Measurements from ENCODE around the gene FBXL22. TPM values are rescaled to one million over a fixed set of nuclear protein-coding genes. Genes with fewer than 3 reads are reported as not detected.

FBXL22 gene
- total RNA-seq, 1 experiment from 2014 or later: not detected

DNA sequence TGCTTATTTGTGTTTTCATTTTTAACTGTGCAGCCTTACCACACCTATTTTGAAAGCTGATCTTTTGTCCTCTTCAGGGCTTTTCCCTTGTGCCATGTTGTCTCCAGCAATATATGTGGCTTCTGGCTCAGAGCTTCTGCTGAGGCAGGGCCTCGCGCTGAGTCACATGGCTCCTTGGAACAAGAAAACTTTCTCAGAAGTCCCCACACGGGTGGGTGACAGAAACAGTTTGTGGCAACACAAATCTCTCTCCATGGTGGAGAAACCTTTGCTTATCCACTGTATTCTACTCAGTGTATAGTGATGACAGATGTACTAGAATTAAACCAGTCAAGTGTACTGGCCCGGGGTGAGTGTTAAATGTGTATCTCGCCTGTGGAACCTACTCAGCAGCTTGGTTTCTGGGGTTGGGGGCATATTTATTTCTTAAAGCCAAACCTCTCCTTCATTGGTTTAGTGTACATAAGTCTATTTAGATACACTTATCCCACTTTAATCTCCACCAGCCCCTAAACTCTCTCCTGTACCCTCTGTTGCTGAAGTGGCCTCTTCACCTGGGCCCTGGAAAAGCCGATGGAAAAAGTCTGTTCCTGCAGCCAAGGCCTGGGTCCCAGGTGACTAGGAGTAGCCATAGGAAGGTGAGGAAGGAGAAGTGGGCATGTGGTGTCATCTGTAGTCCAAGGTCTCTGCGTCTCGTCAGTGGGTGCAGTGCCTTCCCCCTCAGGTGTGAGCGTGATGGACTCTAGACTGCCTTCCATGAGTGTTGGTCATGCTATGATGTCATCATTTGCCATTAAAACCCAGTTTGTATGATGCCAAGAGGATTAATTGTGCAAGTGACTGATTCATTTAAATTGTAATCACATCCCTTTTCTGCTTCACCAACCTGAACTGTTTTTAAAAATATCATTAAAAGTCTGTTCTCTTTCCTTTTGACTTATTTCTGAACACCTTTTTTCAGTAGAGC lies 3.2 kb upstream of the FBXL22 start:
- no peak for DNase-seq (ENCODE audit: extremely low read depth, low read depth)

DNA sequence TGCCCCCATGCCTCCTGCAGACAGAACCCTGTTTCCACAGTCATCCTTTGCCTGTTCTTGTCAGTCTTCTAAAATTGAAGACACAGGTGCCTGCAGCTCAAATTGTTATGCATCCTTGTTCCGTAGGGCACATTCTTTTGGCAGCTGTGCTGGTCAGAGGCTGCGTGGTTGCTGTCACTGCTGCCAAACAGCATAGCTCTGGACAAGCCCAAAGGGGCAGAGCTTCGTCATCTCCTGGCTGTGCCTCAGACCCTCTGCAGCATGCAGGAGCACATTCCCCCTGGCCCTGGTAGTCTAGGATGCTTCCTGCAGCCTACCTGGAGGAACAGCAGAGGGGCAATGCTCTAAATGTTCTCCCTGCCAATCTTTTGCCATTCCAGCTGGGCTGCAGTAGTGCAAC lies 2.1 kb upstream of the FBXL22 start:
- DNase-seq (ENCODE audit: extremely low read depth, low read depth): no peak

DNA sequence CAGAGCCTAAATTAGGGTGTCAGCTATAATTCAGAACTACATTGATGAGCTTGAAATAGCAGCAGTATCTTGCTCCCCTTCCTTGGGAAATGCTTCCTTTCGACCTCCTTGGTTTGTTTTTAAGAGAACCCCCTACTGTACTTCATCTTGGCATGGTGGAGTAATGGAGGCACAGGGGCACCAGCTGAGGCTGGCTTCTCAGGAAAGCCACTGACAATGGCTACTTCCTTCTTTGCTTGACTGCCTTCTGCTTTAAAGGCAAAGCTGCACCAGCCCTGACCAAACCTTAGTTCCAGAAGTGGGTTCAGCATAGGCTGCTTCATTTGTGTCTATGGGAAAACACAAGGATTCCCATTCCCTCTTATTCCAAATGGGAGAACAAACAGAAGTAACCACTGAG lies 1.5 kb upstream of the FBXL22 start:
- no peak for DNase-seq (ENCODE audit: extremely low read depth, low read depth)

- DNase-seq (ENCODE audit: extremely low read depth, low read depth): no peak
These were observed 530 bp upstream of the FBXL22 start for GRCh38 chr15:63596676-63597037.

GRCh38 chr15:63597821-63598220 lies 634 bp downstream of the FBXL22 start:
- no peak for DNase-seq (ENCODE audit: extremely low read depth, low read depth)

- no peak for DNase-seq (ENCODE audit: extremely low read depth, low read depth)
These were observed 1.6 kb downstream of the FBXL22 start for GRCh38 chr15:63598473-63599400.

DNA sequence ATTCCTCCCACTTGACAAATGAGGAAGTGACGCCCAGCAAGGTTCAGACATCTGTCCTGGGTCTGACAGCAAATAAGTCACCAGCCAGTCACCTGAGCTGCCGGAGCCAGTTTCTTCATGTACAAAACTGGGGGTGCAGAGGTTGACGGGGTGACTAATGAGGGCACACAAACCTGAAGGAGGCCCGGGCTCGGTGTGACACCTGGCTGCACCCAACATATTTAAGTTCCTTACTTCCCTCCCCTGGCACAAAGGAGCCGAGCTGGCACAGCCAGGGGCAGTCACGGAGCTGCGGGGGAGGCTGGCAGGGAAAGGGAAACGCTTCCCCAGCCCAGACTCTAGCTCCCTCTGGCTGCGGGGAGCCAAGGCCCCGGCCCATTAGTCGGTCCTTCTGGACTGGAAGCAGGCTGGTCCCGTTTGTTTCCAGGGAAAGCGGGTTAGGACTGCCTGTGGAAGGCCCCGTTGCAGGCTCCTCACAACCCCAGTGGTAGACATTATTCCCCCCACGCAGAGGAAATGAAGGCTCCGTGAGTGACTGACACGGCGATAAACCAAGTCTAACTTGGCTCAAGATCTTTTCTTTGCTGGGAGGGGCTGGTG lies 2.3 kb downstream of the FBXL22 start:
- peak; percentile 20 for DNase-seq (ENCODE audit: extremely low read depth, low read depth)

DNA sequence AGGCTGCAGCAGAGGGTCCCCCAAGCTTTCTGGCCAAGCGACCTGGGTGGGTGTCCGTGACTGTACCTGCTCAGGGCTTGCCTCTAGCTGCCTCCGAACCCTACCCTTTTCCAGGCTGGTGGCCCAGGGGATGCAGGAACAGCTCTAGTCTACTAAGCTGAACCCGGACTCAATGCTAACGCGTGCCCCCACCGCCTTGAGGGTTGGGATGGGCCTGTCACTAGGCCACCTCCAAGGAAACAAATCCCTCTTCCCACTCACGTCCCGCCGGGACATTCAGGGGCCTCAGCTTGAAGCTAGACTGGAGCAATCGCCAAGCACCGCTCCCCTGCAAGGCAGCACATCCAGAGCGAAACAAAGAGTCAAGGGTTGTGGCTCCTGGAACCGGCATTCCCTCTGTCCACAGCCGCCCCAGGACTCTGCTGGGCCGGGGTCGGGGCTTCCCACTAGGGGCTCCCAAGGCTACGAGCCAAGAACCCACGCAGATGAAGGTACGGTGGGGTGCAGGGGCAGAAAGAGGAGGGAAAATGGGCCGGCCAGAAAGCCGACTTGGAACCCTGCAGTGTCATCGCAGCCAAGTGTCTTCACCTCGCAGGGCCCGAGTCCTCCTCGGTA lies 2.9 kb downstream of the FBXL22 start:
- DNase-seq (ENCODE audit: extremely low read depth, low read depth): peak; percentile 8

GRCh38 chr15:63600616-63601025 lies 3.4 kb downstream of the FBXL22 start:
- peak; percentile 88 for DNase-seq (ENCODE audit: extremely low read depth, low read depth)

DNA sequence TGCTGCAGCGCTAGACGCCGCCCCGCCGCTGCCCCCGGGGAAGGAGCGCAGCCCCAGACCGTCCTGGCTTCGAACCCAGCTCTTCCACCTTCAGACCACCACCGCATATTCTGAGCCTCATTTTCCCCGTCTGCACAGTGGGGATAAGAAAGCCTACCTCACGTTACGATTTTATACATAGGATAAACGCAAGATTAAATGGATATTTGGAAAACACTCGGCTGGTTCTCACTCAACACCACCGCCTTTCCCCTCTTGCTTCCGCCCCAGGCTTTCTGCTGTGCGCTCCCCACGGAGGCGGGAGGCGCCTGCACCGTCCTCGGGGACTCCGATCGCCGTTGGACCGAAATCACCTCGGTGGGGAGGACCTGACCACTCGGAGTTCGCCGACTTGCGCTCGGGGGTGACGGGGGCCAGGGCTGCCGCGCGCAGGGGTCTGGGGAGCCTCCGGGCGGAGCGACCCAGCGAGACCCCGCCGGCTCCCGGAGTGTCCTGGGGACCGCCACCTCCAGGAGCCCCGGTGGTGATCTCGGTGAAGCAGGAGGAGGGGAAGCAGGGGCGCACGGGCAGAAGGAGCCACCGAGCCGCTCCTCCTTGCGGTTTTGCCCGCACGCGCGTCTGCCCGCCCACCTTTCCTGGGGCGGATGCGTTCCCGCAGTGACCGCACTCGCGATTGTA lies 4.0 kb downstream of the FBXL22 start:
- DNase-seq (ENCODE audit: extremely low read depth, low read depth): peak; percentile 7

DNA sequence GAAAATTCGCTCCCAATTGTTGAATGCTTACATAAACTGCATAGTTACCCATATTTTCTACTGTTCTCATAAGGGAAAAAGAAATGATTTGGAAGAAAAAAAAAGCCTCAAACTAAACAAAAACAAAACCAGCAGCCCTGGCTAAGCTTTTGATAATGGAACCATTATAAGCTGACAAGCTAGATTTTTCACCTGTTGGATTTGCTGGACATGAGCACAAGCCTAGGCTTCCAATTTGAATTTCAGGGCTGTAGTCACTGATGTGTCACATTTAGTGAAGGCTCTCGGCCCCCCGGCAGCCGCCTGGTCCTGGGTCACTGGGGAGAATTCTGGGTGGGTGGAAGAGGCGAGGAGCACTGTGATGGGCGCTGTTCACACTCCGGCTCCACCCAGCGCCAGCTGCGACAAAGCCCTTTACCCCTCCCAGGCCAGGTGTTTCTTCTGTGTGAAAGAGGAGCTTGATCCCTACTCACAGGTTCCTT lies 4.6 kb downstream of the FBXL22 start:
- DNase-seq (ENCODE audit: extremely low read depth, low read depth): no peak

DNA sequence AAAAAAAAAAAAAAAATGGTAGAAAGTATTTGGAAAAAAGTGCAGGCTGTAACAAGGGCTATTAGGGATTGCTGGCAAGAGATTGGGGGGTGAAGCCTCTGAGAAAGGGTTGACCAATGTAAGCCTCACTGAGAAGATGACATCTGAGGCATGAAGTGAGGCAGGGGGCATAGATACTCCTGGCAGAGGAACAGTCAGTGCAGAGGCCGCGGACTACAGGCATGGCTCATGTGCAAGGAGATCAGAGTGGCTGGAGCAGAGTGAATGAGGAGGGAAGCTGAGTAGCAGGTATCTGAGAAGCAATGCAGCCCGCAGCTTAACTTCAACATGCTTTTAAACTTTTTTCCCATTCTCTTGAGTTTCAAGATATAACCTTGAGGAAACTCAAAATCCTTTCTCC lies 5.4 kb downstream of the FBXL22 start:
- no peak for DNase-seq (ENCODE audit: extremely low read depth, low read depth)

DNA sequence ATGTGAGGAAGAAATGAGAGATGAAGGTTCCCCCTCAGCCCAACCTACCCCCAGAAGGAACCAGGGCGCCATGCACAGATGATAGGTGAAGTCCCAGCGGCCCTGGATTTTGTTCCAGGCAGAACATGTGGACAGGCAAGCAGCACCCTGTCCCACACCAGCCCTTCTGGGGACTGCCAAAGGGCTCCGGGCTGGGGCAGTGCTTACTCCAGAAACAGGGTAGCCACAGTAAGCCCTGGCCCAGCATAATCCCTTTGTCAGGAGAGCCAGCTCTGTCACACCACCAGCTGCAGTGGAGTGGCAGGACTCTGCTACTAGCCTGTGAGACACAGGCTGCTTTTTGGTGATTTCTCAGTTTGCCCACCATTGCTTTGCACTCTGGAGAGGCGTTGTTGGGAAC lies 6.3 kb downstream of the FBXL22 start:
- no peak for DNase-seq (ENCODE audit: extremely low read depth, low read depth)

- DNase-seq (ENCODE audit: extremely low read depth, low read depth): no peak
These were observed 7.1 kb downstream of the FBXL22 start for GRCh38 chr15:63604281-63604680.

DNA sequence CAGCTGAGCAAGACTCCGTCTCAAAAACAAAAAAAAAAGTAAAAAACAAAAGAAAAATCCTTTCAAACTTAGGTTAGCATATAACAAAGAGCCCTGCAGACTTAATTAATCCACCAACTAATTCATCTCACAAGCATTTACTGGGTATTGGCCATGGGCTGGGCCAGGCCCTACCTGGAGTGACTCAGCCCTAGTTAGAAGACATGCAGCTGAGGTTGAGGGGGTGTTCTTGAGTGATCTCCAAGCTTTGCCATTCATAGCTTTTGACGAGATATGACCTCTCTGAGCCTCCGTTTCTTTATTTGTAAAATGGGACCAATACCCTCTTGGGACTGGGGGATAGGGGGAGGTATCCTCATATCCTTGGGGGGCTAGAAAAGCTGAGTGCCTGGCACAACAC lies 7.8 kb downstream of the FBXL22 start:
- no peak for DNase-seq (ENCODE audit: extremely low read depth, low read depth)

- no peak for DNase-seq (ENCODE audit: extremely low read depth, low read depth)
These were observed 8.6 kb downstream of the FBXL22 start for GRCh38 chr15:63605816-63606215.

DNA sequence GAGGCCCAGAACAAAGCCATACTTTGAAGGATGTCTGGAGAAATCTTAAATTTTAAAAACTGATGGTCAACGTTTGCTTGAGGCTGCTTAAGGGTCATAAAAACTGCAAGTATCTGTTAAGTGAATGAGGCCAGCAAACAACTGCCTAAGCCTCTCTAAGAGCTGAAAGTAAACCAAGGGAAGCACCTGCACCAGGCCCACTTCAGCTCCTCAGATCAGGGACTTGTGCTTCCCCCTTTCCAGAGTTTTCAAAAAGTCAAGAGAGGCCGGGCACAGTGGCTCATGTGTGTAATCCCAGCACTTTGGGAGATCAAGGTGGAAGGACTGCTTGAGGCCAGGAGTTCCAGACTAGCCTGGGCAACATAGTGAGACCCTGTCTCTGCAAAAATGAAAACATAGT lies 9.1 kb downstream of the FBXL22 start:
- no peak for DNase-seq (ENCODE audit: extremely low read depth, low read depth)

DNA sequence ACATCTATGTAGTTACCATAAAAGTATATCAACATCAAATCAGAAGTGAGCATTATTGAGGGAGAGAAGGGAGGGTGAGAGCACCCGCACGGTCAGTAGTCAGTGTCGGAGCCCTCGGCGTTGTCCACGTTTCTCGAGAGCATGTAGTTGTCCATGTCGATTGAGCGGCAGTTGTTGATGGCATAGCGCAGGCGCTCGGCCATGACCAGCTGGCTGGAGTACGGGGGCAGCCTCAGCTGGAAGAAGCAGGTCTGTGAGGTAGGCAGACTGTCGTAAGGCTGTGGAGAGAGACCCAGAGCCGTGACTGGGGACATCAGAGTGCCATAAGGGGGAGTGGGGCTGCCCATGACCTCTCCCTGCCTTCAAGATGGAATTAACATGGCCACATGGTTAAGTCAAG lies 11.8 kb downstream of the FBXL22 start:
- no peak for DNase-seq (ENCODE audit: extremely low read depth, low read depth)

- DNase-seq (ENCODE audit: extremely low read depth, low read depth): no peak
These were observed 12.3 kb downstream of the FBXL22 start for GRCh38 chr15:63609448-63609847.

All from NCI-H460 (cell line).